Measurements from ENCODE around the gene MYO3B.
"Not testable (repeated sequence)": the region's sequence is repeated elsewhere in the genome, so short reads cannot be mapped to it uniquely, and the experiment has no call there.

MYO3B gene

GRCh38 chr2:170579511-170579910, 401.6 kb downstream of the MYO3B start:
- DNase-seq, result no peak

GRCh38 chr2:170582313-170582712, 404.4 kb downstream of the MYO3B start:
- DNase-seq, result no peak

GRCh38 chr2:170582751-170583463, 405.0 kb downstream of the MYO3B start:
- DNase-seq, result no peak

- no peak for DNase-seq
Observed at GRCh38 chr2:170585067-170585466, 407.1 kb downstream of the MYO3B start.

GRCh38 chr2:170586571-170587095, 408.7 kb downstream of the MYO3B start:
- no peak for DNase-seq

- no peak for DNase-seq
Observed at GRCh38 chr2:170587117-170587516, 409.2 kb downstream of the MYO3B start.

GRCh38 chr2:170587922-170588321, 410.0 kb downstream of the MYO3B start:
- no peak for DNase-seq

- no peak for DNase-seq
Observed at GRCh38 chr2:170588729-170589128, 410.8 kb downstream of the MYO3B start.

- DNase-seq, result no peak
Observed at GRCh38 chr2:170596576-170596975, 418.6 kb downstream of the MYO3B start.

- no peak for DNase-seq
Observed at GRCh38 chr2:170598067-170598395, 420.1 kb downstream of the MYO3B start.

- DNase-seq, result no peak
Observed at GRCh38 chr2:170601489-170601888, 423.5 kb downstream of the MYO3B start.

GRCh38 chr2:170605862-170606261, 427.9 kb downstream of the MYO3B start:
- no peak for DNase-seq

GRCh38 chr2:170607171-170607570, 429.2 kb downstream of the MYO3B start:
- DNase-seq, result no peak

- DNase-seq, result no peak
Observed at GRCh38 chr2:170610615-170611014, 432.7 kb downstream of the MYO3B start.

GRCh38 chr2:170618948-170619347, 441.0 kb downstream of the MYO3B start:
- DNase-seq, result not testable (repeated sequence)

GRCh38 chr2:170635094-170635493, 457.1 kb downstream of the MYO3B start:
- DNase-seq, result not testable (repeated sequence)

GRCh38 chr2:170639635-170640034, 461.7 kb downstream of the MYO3B start:
- DNase-seq, result no peak

- DNase-seq, result no peak
Observed at GRCh38 chr2:170641961-170642360, 464.0 kb downstream of the MYO3B start.

GRCh38 chr2:170643346-170643745, 465.4 kb downstream of the MYO3B start:
- no peak for DNase-seq

GRCh38 chr2:170647741-170648436, 469.9 kb downstream of the MYO3B start:
- no peak for DNase-seq

- DNase-seq, result peak; percentile 12
Observed at GRCh38 chr2:170651624-170652325, 473.8 kb downstream of the MYO3B start.

- DNase-seq, result no peak
Observed at GRCh38 chr2:170652637-170653417, 474.9 kb downstream of the MYO3B start.

- no peak for DNase-seq
Observed at GRCh38 chr2:170656669-170657068, 478.7 kb downstream of the MYO3B start.

Measured in activated CD4-positive, alpha-beta T cell treated with anti-CD3 and anti-CD28 coated beads for 1 hour (primary cell).